Measurements from ENCODE around the gene TGFB2.

Gene TGFB2

DNA sequence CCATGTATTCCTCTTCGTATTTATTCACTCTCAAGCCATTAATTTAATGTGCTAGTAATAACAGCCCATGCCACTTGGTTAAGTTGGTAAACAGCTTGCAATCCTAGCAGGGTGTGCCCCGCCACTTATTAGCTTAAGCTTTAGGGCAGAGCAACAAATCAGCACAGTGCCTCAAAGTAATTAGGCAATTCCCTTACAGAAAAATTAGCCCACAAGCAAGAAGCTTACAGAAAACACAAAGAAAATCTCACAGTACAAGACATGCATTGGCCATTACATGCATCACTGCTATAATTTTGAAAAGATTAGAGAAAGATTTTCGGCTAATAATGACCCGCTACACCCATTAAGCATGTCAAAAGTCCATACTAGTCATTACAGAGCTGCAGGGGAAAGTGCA is 47.6 kb downstream of the TGFB2 start:
- no peak for DNase-seq

DNA sequence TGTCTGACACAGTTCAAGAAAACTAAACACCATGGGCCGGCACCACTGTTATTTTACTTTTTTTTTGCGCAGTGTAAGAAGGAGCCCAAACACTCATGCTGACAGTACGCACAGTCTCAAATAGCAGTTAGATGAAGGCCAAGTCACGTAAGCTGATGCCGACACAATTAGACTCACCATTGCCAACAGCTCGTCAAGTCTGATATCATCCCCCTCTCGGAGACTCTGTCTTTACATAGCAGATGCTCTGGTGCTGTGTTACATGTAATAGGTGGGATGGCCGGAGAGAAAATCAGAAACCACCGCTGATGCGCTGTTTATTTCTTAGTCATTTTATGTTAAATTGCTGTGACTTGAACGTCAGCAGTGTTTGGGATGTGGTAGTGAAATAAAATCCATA is 49.3 kb downstream of the TGFB2 start:
- no peak for DNase-seq

DNA sequence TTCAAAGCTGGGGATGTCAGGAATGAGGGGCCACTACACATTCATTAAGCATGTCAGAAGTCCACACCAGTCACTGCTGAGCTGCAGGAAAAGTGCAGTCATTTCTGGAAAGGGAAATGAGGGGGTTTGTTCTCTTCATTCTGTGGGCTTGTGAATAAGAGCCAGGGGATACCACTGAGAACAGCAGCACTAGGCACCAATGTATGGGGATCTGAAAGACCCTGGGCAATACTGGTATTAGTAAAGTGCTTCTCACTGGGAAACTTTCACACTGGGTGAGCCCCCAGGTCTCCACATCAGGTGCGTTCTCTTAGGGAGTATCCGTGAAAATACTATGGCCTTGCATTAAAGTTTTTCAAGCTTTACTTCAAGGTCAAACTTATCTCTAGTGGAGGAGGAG is 49.9 kb downstream of the TGFB2 start:
- DNase-seq: no peak

DNA sequence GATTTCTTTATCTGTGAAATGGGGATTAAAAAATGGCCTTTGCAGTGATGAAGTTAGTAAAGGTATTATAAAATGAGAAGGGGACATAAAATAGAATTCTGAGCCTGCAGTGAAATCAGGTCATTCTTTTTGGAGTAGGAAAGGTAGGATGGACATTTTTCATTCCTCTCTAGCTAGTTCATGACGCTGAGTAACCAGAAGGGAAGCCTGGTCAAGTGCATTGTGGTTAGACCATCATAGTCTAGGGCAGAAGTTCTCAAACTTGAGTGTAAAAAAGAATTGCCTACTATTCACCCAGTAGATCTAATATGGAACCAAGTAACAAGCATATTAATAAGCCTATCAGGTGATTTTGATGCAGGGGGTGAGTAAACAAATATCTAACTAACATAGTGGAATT is 50.8 kb downstream of the TGFB2 start:
- DNase-seq: no peak

DNA sequence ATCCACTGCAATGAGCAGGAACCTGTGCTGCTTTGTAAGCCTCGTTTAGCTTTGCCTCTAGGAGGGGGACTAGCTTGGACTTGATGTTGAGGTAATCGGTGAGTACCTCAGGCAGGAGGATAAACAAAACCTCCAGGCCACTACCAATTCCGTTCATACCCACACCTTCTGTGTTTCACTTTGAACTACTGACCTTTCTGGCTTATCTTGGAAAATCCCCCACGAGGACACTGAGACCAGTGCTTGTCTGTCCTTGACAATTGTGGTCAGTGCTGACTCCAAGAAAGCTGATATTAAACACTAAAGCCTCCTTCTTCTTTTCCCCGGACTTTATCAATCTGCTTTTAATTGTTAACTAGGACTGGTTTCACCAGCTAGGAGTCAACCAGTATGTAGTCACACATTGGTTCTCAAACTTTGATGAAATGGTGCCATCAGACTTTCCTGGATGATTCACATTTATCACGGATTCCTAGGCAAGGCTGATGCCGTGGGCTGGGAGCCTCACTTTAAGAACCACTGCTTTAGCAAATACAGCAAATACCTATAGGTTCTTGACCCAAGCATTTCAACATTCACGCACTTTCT is 52.7 kb downstream of the TGFB2 start:
- no peak for DNase-seq

DNA sequence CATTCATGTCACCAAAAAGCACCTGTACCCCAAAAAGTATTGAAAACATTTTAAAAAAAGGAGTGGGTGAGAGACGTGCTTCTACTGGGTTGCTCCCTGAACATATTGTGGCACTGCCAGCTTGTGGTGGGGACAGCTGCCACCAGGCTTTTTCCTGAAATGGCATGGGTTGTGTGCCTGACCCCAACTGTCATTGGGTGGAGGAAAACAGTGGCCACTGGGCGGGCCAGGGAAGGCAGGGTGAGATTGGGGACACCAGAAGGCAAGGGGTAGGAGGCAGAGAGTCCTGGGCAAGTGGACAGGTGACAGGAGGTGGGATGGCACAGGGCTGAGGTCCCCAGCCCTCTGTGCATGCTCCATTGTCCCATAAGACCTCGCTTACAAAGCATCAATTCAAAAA is 55.5 kb downstream of the TGFB2 start:
- DNase-seq: no peak

DNA sequence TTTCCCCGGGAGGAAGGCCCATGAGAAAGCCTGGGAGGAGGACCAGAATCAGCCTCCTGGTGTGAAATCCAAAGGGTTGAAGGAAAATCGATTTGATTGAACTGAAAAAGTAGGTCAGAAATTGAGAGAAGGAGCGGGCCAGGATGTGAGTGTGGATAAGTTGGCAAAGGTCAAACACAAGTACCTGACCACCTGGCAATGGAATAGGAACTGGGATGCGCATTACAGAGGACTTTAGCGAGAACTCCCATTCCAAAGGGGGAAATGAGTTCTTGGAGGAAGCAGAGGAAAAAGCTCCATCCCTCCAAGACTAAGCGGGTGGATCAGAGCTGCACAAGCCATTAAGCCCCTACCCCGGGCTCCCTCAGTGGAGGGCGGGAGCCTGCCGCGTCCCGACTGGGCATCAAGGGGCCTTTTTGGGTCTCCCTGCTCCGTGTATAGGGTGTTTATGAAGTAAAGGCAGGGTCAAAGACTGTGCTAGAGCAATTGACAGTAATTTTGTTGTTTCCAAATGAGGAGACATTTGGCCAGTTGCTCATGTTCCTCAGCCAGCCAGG is 56.4 kb downstream of the TGFB2 start:
- DNase-seq: no peak

DNA sequence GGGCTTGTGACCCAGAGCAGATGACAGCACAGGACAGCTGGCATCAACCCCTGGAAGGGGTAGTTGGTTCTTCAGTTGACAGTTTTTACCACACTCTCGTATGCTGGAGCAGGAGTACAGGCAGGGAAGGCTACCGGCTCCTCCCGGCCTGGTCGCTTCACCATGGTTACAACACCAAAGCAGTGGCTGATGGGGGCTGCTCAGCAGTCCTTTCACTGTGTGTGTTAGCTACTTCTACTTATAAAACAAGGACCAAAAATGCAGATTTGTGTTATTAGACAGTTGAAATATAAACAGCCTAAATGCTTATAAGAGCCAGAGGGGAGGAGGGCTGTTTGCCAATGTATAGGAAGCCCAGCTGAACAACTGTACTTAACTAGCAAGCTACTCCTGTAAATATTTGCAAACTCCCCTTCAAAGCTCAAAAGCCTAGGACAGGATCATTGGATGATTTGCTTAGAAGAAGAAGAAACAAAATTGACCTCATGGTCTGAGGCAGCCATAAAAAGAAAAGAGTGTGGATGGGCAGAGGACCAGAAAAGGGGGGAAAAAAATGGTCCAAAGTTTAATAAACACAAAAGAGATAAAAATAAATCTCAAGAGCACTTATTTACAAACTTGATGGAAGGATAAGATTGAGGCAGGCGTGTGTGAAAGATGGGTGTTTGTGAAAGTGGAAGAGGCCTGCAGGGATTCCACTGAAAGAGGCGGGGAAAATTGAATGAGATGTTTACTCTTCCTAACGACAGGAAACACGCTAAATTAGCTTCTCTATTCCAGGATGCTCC is 57.1 kb downstream of the TGFB2 start:
- DNase-seq: no peak

DNA sequence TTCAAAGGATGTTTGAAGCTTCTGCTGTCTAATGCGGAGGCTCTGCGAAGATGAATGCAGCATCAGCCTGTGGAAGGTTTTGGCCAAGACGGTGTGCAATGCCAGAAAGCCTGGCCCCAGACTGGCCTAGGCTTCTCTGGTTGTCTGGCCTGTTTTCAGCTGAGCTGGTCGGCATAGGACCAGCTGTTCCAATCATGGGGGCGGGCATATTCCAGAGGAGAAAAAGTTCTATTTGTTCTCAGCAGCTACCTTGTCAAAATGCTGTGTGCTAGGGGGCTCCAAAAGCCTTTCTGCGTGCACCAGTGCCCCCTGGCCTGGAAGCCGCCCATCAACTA is 57.6 kb downstream of the TGFB2 start:
- DNase-seq: no peak

DNA sequence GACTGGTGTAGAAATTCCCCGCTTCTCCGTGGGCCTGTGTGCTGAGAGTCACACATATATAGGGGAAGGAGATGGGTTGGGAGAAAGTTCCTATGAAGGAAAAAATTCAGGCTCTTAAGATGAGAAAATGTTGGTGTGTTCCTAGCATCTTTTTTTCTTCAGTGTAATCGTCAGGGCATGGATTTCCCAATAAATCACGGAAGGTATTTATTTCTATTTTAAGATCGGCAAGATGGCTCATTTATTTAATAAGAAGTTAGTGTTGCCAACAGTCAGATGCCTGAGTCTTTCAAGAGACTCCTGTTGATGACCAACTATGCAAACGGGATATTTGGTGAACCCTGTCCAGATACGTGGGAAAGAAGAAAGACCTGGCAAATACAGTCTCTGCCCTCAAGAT is 58.2 kb downstream of the TGFB2 start:
- DNase-seq: no peak

DNA sequence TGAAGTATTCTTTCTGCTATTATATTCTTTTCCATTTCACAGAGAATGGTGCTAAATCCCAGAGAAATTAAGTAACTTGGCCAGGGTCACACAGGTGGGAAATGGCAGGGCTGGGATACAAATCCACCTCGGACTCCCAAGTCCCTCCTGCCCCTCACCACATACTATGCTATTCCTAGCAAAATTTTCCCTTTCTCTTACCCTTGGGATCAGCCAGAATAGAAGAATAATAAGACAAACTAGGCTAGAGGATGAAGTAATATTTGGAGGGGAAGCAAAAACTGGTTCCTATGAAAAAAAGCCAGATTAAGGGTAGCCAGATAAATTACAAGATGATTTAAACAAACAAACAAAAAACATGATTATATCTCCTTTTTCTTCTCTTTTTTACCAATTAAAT is 62.5 kb downstream of the TGFB2 start:
- no peak for DNase-seq

DNA sequence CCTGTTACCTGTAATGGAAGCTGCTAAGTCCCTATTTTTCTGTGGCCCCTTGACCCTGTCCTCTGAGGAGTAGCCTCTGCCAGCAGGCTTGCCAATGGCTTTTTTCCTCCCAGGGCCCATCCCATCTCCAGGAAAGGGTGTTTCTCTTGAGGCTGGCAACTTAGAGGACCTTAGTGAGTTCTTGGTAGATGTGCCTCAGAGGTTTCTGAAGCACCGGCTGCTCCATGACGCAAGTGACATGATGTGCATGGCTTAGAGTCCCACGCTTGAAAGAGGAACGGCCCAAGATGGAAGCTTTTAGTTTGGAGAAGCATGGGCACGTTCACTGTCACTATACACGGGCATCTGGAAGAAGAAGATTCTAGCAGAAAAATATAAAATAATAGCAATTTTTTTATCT is 63.0 kb downstream of the TGFB2 start:
- no peak for DNase-seq

DNA sequence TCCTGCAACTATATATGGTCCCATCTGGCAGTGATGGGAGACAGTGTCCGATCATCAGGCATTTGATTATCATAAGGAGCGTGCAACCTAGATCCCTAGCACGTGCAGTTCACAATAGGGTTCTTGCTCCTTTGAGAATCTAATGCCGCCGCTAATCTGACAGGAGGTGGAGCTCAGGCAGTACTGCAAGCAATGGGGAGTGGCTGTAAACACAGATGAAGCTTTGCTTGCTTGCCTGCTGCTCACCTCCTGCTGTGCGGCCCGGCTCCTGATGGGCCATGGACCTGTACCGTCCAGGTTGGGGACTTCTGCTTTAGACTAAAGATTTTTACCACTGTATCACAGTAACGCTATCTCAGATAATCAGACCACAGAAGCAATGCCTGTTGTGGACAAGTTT is 63.8 kb downstream of the TGFB2 start:
- DNase-seq: no peak

DNA sequence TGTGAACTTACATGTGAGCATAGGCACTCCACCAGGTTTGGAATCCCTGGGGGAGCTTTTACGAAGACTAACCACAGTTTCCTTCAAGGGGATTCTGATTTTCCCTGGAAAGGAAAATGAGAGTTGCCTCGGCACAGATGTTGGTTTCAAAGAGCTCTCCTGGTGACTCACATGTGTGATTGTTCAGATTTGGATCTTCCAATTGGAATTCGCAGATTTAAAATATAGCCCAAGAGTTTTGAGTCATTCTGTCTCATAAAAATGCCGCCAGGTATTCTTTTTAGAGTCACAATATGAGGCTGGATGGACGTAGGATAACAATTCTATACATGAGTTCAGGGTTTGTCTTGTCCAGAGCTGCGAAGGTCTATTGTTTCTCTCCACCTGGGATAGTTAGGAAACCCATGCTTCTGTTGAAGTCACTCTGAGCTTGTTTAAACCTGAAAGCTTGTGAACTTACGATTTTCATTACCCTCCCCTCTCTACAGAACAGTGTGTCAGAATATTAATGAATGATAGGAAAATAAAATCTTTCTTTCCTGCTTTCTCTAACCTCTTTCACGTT is 64.9 kb downstream of the TGFB2 start:
- no peak for DNase-seq

DNA sequence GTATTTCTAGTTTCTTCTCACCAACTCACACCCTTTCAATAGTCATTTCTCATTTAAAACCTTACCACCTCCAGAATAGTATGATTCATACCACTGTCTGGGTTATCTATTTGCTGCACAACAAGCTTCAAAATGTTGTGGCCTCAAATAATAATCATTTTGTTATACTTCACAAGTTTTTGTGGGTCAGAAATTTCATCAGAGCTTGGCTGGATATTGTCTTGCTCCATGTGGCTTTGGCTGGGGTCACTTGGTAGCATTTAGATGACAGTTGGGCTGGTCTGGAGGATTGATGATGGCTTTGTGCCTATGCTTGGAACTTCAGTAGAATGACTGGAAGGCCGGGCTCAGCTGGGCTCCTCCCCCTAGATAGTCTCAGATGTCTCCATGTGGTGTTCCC is 66.0 kb downstream of the TGFB2 start:
- DNase-seq: no peak

DNA sequence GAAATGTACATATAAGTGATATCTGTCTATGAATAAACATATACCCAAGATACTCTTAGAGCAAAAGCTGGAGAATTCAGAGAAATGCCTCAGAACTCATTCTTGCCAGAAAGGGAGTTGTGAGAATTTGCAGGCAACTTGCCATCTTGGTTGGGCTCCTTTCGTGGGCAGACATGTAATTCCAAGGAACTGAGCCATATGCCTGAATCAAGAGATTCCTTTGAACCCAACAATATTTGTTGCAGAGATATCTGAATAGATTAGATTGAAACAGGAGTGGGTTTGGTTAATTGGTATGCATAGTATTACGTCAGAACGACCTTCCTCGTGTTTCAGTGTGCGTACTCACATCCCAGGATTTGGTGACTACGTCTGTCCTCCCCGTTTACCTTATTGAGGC is 67.0 kb downstream of the TGFB2 start:
- no peak for DNase-seq

DNA sequence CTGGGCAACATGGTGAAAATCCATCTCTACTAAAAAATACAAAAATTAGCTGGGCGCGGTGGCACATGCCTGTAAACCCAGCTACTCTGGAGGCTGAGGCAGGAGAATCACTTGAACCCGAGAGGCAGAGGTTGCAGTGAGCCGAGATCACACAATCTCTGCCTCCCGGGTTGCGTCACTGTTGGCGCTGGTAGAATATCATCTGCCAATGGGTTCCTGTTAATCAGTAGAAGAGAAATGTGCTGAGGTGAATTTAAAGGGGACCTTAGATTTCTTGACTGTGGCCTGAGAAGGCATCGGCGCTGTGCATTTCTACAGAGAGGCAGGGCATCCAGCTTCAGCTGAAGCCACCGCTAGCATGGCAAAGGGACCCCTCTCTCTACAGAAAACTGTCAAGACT is 68.0 kb downstream of the TGFB2 start:
- DNase-seq: no peak

DNA sequence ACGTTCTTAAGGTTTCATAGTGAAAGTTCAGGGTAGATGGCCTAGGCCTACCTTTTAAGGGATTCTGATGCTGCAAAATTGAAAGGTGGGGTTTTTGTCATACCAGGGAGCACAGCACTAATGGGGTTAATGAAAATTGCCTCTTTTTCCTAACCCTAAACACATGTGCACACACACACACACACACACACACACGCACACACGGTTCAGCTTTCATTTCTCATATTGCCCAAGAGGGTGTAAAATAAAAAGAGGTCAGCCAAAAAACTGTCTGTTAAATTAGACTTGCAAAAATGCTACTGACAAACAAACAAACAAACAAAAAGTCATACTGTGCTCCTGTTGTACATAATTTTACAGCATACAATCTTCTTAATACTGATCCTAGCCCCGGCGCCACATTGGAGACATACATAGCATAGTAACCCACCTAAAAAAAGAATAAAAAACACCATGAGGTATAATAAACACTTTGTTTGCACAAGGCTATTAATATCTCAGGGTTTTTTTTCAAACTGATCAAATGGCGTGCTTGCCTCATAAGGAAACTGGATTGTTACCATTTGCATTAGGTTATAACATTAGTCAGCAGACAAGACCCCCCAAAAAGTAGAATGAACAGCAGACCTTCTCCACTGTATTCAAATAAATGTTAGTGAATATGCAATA is 69.1 kb downstream of the TGFB2 start:
- no peak for DNase-seq

DNA sequence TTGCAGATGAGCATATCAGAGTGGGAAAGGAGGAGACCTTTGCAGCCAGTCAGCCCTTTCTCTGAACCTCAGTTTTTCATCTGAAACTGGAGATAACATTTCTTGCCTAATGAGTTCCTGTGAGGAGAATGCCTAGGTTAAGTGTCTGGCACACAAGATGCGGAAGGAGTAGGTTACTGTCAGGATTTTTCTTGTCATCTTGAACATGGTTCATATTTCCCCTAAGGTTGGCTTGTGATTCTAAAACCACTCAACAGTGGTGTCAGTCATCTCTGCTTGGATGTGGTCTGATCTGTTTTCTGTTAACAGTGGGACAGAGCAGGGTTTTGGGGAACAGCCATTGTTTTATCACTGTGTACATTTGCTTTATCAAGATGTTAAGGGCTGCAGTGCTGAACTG is 70.6 kb downstream of the TGFB2 start:
- DNase-seq: no peak

DNA sequence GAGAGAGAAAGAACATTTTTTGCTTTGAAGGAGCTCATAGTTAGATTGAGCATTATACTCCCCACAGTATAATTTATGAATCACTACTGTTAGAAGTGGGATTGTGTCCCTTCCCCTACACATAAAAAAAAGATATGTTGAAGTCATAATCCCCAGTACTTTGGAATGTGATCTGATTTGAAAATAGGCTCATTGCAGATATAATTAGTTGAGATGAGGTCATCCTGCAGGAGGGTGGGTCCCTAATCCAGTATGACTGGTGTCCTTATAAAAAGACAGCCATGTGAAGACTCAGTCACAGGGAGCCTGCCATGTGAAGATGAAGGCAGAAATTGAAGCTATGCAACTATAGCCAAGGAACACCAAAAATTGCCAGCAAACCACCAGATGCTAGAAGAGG is 76.4 kb downstream of the TGFB2 start:
- no peak for DNase-seq

DNA sequence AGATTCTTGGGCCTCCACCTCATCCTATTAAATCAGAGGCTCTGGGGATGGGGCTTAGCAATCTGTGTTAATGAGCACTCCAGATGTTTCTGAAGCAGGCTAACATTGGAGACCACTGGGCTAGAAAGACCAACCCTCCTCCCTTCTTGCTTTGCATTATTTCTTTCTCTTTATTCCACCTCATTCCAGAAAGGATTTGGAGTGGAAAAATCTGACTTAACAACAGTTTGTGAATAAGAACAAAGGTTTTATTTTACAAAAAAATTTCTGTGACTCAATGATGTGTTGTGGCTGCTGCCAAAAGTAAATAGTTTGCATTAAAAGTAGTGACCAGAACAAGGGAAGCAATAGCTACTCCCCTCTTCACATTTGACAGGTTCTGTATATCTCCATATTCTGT is 79.4 kb downstream of the TGFB2 start:
- DNase-seq: no peak

DNA sequence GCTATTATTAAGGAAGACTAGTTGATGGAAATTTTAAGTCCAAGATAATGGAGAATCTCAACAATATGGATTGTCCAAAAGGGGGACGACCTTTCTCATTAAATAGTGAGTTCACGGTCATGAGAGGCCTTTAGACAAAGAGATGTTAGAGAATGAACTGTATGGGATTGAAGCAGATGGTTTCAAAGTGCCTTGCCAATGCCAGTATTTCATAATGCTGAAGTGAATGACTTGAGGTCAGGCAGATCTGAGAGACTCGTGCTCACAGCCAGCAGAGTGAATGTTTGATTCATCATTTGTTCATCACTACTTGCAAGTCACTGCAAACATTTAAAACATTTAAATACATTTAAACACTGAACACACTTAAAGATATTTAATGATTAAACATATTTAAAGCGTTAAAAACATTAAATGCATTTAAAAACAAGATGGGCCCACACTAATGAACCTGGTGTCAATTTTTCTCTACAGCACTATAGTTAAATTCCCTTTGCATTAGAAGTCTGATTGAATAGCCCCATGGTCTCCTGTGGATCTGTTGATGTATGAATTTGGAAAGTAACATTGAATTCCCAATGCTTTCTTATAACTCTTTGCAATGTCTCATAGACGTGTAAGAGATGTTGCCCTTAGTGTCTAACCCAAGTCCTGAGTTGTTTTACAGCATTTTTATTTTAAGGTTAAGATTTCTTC is 80.7 kb downstream of the TGFB2 start:
- no peak for DNase-seq

DNA sequence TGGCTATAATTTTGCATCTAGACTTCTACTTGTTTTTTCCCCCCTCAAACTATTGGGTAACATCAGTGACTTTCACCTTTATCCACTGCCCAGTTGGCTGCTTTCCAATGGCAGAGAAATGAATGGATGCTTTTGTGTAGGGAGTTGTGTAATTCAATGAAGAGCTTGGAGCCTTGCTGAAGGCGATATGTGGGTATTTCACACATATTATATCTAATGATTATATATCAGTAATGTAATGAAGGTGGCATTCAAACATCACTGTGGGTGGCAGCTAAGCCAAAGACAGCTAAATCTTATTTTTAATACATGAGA is 81.2 kb downstream of the TGFB2 start:
- DNase-seq: no peak

DNA sequence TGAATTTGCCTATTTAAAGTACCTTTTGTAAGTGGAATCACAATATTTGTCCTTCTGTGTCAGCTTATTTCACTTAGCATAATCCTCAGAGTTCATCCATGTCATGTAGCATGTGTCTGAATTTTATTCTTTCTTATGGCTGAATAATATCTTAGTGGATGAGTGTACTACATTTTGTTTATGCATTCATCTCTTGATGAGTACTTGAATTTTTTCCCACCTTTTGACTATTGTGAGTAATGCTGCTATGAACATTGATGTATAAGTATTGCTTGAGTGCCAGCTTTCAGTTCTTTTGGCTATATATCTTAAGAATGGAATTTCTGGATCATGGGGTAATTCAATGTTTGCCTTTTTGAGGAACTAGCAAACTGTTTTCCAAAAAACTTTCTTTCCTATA is 84.2 kb downstream of the TGFB2 start:
- DNase-seq: no peak
